Vagina (tissue), 2 donors: ENCODE results near the gene KIAA2012.

ENCODE experiments used
- CTCF ChIP-seq, 3 experiments: fragments of 450-650 bp in 2 of 3; fragments of 200-600 bp in 1 of 3; sonication (generic) in 1 of 3; IDR thresholded peaks; one replicate each; pipeline ENCODE4 v1.5.1; 2017 to 2019; ENCODE audit warnings: antibody characterized with exemption in 3 of 3, mild to moderate bottlenecking in 2 of 3, moderate library complexity in 2 of 3
- POLR2AphosphoS5 ChIP-seq, 2 donors: sonication (generic); formaldehyde crosslinking; IDR thresholded peaks; one replicate each; pipeline ENCODE4 v1.9.0; 2017; ENCODE audit warnings: antibody characterized with exemption in 2 of 2, mild to moderate bottlenecking in 2 of 2, low read depth in 1 of 2; ENCODE audit not compliant: insufficient read depth in 1 of 2

GRCh38 chr2:202165208-202165607 lies 92.2 kb downstream of the KIAA2012 start:
- TF ChIP-seq CTCF (IDR thresholded peaks at IDR 0.05) (no peak), POLR2AphosphoS5 (IDR thresholded peaks at IDR 0.05; ENCODE audit: insufficient read depth in 1 of 2, low read depth in 1 of 2) (no peak)
